Mesothelial cell of epicardium (in vitro differentiated cells): ENCODE data around the gene RABGAP1. TPM values are rescaled to one million over a fixed set of nuclear protein-coding genes. Genes with fewer than 3 reads are reported as not detected.

Experiments used
- DNase-seq, 2 experiments: peaks; one replicate each; pipeline ENCODE4 v3.0.0; 2021; ENCODE audit warnings: low spot score in 2 of 2; ENCODE audit not compliant: unreplicated experiment in 2 of 2
- H3K27ac Mint-ChIP-seq: 2 replicates; pipeline ENCODE4 v1.8.0; 2021; ENCODE audit warnings: mixed read lengths
- H3K27me3 Mint-ChIP-seq: 2 replicates; pipeline ENCODE4 v1.8.0; 2021; ENCODE audit warnings: low read depth, mixed read lengths
- H3K36me3 Mint-ChIP-seq: 2 replicates; pipeline ENCODE4 v1.8.0; 2021; ENCODE audit warnings: mixed read lengths
- H3K4me1 Mint-ChIP-seq: 2 replicates; pipeline ENCODE4 v1.8.0; 2021; ENCODE audit warnings: mixed read lengths
- H3K4me3 Mint-ChIP-seq: 2 replicates; pipeline ENCODE4 v1.8.0; 2021; ENCODE audit warnings: mild to moderate bottlenecking, moderate library complexity, mixed read lengths
- H3K9me3 Mint-ChIP-seq: 2 replicates; pipeline ENCODE4 v1.8.0; 2021; ENCODE audit warnings: mixed read lengths
- CTCF ChIP-seq: fragments of 200-600 bp; sonication (generic); IDR thresholded peaks from one replicate; pipeline ENCODE4 v1.5.0; 2021; ENCODE audit warnings: antibody characterized with exemption; ENCODE audit not compliant: unreplicated experiment
- total RNA-seq: library from RNA; stranded (reverse); gene quantifications from 3 replicates; pipeline ENCODE4 v1.2.1, GENCODE V29; 2021

RABGAP1 gene
- total RNA-seq, 1 donor from 2014 or later: 88.1 TPM

- H3K9me3 Mint-ChIP-seq: no peaks in the 10 kb centered on the region
- no peaks in the 10 kb centered on the region for H3K27me3 Mint-ChIP-seq
- DNase-seq: no peak
- no peaks in the 10 kb centered on the region for H3K4me1 Mint-ChIP-seq
- H3K27ac Mint-ChIP-seq: no peak overlapping the region
- no peak for TF ChIP-seq CTCF
- H3K4me3 Mint-ChIP-seq: no peak overlapping the region
- peaks cover 23% of the 10 kb centered on the region for H3K36me3 Mint-ChIP-seq
These were observed 170.7 kb downstream of the RABGAP1 start for GRCh38 chr9:123111427-123112014.

GRCh38 chr9:123112015-123112975 is 171.5 kb downstream of the RABGAP1 start:
- Mint-ChIP-seq H3K36me3 (peaks cover 19% of the 10 kb centered on the region), H3K4me3 (no peak overlapping the region), H3K9me3 (no peaks in the 10 kb centered on the region), H3K4me1 (no peaks in the 10 kb centered on the region), H3K27ac (no peak overlapping the region), H3K27me3 (no peaks in the 10 kb centered on the region)
- no peak for DNase-seq
- no peak for TF ChIP-seq CTCF

- Mint-ChIP-seq H3K27ac (peak overlapping the region; percentile 25), H3K36me3 (peaks cover 19% of the 10 kb centered on the region), H3K4me1 (no peaks in the 10 kb centered on the region), H3K9me3 (no peaks in the 10 kb centered on the region), H3K4me3 (no peak overlapping the region), H3K27me3 (no peaks in the 10 kb centered on the region)
- DNase-seq: no peak
- no peak for TF ChIP-seq CTCF
These were observed 172.4 kb downstream of the RABGAP1 start for GRCh38 chr9:123113185-123113584.

GRCh38 chr9:123115146-123115913 is 174.5 kb downstream of the RABGAP1 start:
- no peak overlapping the region for H3K27ac Mint-ChIP-seq
- no peak overlapping the region for H3K4me3 Mint-ChIP-seq
- no peak for DNase-seq
- no peaks in the 10 kb centered on the region for H3K9me3 Mint-ChIP-seq
- peaks cover 7% of the 10 kb centered on the region for H3K4me1 Mint-ChIP-seq
- TF ChIP-seq CTCF: no peak
- H3K27me3 Mint-ChIP-seq: no peaks in the 10 kb centered on the region
- H3K36me3 Mint-ChIP-seq: peaks cover 17% of the 10 kb centered on the region

- no peak for DNase-seq
- Mint-ChIP-seq H3K4me1 (peaks cover 7% of the 10 kb centered on the region), H3K4me3 (no peak overlapping the region), H3K27me3 (no peaks in the 10 kb centered on the region), H3K36me3 (peaks cover 17% of the 10 kb centered on the region), H3K27ac (no peak overlapping the region), H3K9me3 (no peaks in the 10 kb centered on the region)
- TF ChIP-seq CTCF: no peak
These were observed 175.2 kb downstream of the RABGAP1 start for GRCh38 chr9:123116036-123116435.
